GM19239 (cell line): ENCODE results near the gene PATL2.
"Not testable (repeated sequence)": the region's sequence is repeated elsewhere in the genome, so short reads cannot be mapped to it uniquely, and the experiment has no call there.

ENCODE experiments used
- DNase-seq: peaks from one replicate; pipeline ENCODE4 v3.0.0; 2011; ENCODE audit warnings: low spot score; ENCODE audit not compliant: insufficient read length
- FAIRE-seq: peaks from 2 replicates; lab custom pipeline; 2011; peaks lifted over from hg19 to GRCh38; lab: Jason Lieb, UNC

PATL2 gene

GRCh38 chr15:44657378-44657777 is 53.7 kb downstream of the PATL2 start:
- FAIRE-seq = no peak
- DNase-seq = no peak

DNA sequence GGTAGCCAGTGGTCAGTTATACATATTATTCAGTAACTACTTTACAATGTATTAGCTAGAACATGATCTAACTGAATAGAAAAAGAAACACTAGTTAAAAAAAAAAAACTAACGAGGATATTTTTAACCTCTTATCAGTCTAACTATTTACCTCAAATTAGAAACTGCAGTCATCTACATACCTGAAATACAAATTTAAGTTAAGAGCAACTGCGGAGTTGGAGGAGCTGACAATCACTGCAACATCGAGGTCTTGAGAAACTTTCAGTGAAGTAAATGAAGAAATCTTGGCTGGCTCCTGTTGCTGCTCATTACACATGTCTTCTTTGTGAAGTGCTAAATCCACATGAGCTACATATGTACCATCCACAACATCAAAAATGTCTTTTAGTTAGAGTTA is 54.2 kb downstream of the PATL2 start:
- DNase-seq = no peak
- FAIRE-seq = peak; percentile 66

- DNase-seq (no peak), FAIRE-seq (no peak)
These were observed 54.8 kb downstream of the PATL2 start for GRCh38 chr15:44656298-44656697.

DNA sequence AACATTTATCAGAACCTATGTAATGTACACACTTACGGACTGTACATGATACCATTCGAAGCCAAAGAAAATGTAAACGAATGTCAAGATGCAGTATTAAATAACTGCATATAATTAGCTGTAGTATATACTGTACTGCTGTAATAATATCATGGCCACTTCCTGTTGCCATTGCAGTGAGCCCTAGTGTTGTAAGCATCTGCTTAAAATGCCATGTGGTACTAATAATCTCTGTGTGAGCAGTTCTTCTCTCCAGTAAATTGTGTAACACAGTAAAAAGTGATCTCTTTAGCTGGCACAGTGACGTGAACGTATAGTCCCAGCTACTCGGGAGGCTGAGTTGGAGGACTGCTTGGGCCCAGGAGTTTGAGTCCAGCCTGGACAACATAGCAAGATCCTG is 56.3 kb downstream of the PATL2 start:
- DNase-seq = no peak

DNA sequence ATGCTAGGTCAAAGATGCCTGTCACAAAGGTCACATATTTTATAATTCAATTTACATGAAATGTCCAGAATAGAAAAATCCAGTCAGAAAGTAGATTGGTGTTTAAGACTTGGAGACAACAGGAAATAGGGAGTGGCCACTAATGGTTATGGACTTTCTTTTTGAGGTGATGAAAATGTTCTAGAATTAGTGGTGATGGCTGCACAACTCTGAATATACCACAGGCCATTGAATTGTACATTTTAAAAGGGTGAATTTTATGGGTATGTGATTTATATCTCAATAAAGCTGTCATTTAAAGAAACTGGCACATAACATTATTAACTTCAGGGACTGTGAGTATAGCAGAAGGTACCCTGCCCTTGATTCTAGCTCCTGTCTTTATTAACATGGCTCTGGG is 63.5 kb downstream of the PATL2 start:
- no peak for DNase-seq
- FAIRE-seq = no peak

More for the DNA sequence above, 56.3 kb downstream of the PATL2 start:
- no peak for FAIRE-seq

GRCh38 chr15:44647036-44647435 is 64.1 kb downstream of the PATL2 start:
- FAIRE-seq = no peak
- no peak for DNase-seq

- no peak for FAIRE-seq
- no peak for DNase-seq
These were observed 64.7 kb downstream of the PATL2 start for GRCh38 chr15:44646460-44646859.

GRCh38 chr15:44641651-44642050 is 69.5 kb downstream of the PATL2 start:
- no peak for DNase-seq
- no peak for FAIRE-seq

GRCh38 chr15:44636976-44637375 is 74.1 kb downstream of the PATL2 start:
- no peak for FAIRE-seq

DNA sequence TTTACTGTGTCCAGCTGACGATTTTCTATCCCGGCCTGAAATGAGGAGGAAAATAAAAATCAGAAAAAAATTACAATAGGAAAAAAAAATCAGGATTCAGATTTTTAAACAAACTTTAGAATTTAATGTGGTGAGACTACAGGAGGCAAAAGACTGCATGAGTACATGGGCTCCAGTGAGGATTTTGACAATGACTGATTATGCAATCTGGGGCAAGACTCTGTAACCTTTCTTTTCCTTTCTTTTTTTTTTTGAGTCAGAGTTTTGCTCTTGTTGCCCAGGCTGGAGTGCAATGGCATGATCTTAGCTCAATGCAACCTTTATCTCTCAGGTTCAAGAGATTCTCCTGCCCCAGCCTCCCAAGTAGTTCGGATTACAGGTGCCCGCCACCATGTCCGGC is 77.5 kb downstream of the PATL2 start:
- no peak for FAIRE-seq
- no peak for DNase-seq

More at GRCh38 chr15:44636976-44637375, 74.1 kb downstream of the PATL2 start:
- no peak for DNase-seq

DNA sequence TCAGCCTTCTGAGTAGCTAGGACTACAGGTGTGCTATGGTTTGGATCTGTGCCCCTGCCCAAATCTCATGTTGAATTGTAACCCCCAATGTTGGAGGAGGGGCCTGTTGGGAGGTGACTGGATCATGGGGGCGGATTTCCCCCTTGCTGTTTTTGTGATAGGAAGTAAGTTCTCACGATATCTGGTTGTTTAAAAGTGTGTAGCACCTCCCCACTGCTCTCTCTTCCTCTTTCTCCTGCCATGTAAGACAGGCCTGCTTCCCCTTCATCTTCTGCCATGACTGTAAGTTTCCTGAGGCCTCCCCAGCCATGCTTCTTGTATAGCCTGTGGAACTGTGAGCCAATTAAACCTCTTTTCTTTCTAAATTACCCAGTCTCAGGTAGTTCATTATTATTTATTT is 85.8 kb downstream of the PATL2 start:
- DNase-seq, FAIRE-seq: not testable (repeated sequence)

- FAIRE-seq (no peak), DNase-seq (no peak)
These were observed 87.9 kb downstream of the PATL2 start for GRCh38 chr15:44623178-44623577.

DNA sequence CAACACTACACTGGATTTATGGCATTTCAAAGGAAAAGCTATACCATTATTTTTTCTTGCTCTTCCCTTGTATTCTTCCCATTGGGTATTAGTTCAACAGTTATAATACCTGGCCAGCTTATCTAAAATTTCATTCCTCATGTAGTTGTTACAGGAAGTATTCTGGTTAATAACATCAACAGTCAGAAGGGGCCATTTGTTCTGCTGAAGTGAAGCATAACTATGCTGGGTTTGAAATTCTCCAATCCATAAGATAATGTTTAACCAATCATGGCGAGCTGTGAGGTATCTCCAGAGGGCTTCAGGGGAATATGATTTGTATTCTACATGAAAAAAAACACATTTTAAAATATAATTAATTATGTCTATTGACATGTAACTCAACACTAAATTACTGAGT is 91.0 kb downstream of the PATL2 start:
- FAIRE-seq = no peak
- DNase-seq = no peak

DNA sequence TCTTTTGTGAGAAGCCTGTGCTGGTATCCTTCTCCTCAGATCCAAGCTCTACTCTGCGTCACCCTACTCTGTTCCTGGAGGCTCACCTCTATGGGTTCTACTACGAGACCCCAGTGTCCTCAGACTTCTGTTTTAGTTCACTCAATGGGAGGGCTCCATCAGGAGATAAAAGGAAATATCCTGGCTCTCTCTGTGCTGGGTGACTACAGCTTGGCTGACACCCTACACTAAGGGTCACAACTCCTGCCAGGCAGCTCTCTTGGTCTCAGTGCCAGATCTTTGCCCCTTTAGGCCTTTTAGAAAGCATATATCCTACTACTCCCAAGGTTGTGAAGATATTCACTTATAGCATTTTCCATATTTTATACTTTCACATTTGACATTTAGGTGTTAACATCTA is 94.1 kb downstream of the PATL2 start:
- no peak for FAIRE-seq

More for the DNA sequence above, 94.1 kb downstream of the PATL2 start:
- no peak for DNase-seq
